ENCODE measurements around the gene CARTPT. TPM values are rescaled to one million over a fixed set of nuclear protein-coding genes. Genes with fewer than 3 reads are reported as not detected.

The CARTPT gene
- polyA plus RNA-seq, 5 donors, result not detected

- no peak for DNase-seq
Measured at GRCh38 chr5:71737931-71738539, 19.0 kb downstream of the CARTPT start.

GRCh38 chr5:71738662-71739361 lies 19.7 kb downstream of the CARTPT start:
- no peak for DNase-seq

- no peak for DNase-seq
Measured at GRCh38 chr5:71740015-71740753, 21.1 kb downstream of the CARTPT start.

- peak in 1 of 2 donors; percentile 24 for DNase-seq
Measured at GRCh38 chr5:71743155-71743554, 24.1 kb downstream of the CARTPT start.

- no peak for DNase-seq
Measured at GRCh38 chr5:71744009-71744790, 25.1 kb downstream of the CARTPT start.

GRCh38 chr5:71747182-71747581 lies 28.1 kb downstream of the CARTPT start:
- DNase-seq, result no peak

- DNase-seq, result no peak
Measured at GRCh38 chr5:71748360-71748759, 29.3 kb downstream of the CARTPT start.

- DNase-seq, result no peak
Measured at GRCh38 chr5:71751422-71751821, 32.3 kb downstream of the CARTPT start.

- DNase-seq, result no peak
Measured at GRCh38 chr5:71752441-71753190, 33.5 kb downstream of the CARTPT start.

GRCh38 chr5:71757590-71758543 lies 38.8 kb downstream of the CARTPT start:
- DNase-seq, result peak; percentile 21 to 34

- DNase-seq, result no peak
Measured at GRCh38 chr5:71762826-71763225, 43.8 kb downstream of the CARTPT start.

- DNase-seq, result no peak
Measured at GRCh38 chr5:71767661-71768060, 48.6 kb downstream of the CARTPT start.

GRCh38 chr5:71769287-71769686 lies 50.2 kb downstream of the CARTPT start:
- no peak for DNase-seq

GRCh38 chr5:71770381-71770780 lies 51.3 kb downstream of the CARTPT start:
- DNase-seq, result no peak

Other genes with a start within 250 kb of the CARTPT start
- 10 to 100 TPM; 35.4 to 47.9 (median 44.6) TPM for gene MCCC2, start 131.9 kb upstream of the CARTPT start, polyA plus RNA-seq (ENCODE audit: insufficient read depth in 1 of 5, insufficient read length in 5 of 5, low replicate concordance in 1 of 5)